Central memory CD8-positive, alpha-beta T cell (primary cell): ENCODE measurements around the gene ISL2.
"Not testable (repeated sequence)": the region's sequence is repeated elsewhere in the genome, so short reads cannot be mapped to it uniquely, and the experiment has no call there.

Experiments used
- ATAC-seq: fragments of 150-1000 bp; cut with Tn5 transposase; replicated peaks from 2 replicates; pipeline ENCODE4 v1.10.0; 2022; ENCODE audit warnings: mild to moderate bottlenecking, moderate FRiP score, moderate number of reproducible peaks; ENCODE audit not compliant: poor library complexity, severe bottlenecking; ENCODE audit errors: extremely low read depth
- DNase-seq, 2 donors: peaks; one replicate each; pipeline ENCODE4 v3.0.0; 2021; ENCODE audit warnings: low spot score in 2 of 2
- H3K27ac Mint-ChIP-seq: one replicate; pipeline ENCODE4 v1.8.0; 2022; ENCODE audit warnings: low read depth, mild to moderate bottlenecking, moderate library complexity, mixed read lengths
- H3K27me3 Mint-ChIP-seq: one replicate; pipeline ENCODE4 v1.8.0; 2022; ENCODE audit warnings: mixed read lengths
- H3K36me3 Mint-ChIP-seq: one replicate; pipeline ENCODE4 v1.8.0; 2022; ENCODE audit warnings: mild to moderate bottlenecking, moderate library complexity, mixed read lengths; ENCODE audit not compliant: insufficient read depth
- H3K4me1 Mint-ChIP-seq: one replicate; pipeline ENCODE4 v1.8.0; 2022; ENCODE audit warnings: mixed read lengths
- H3K4me3 Mint-ChIP-seq: one replicate; pipeline ENCODE4 v1.8.0; 2022; ENCODE audit warnings: mild to moderate bottlenecking, moderate library complexity, mixed read lengths
- H3K9me3 Mint-ChIP-seq: one replicate; pipeline ENCODE4 v1.8.0; 2022; ENCODE audit warnings: mixed read lengths

ISL2 gene

GRCh38 chr15:76312540-76313174 is 23.9 kb upstream of the ISL2 start:
- H3K4me1 Mint-ChIP-seq, result peaks cover 40% of the 10 kb centered on the region
- H3K9me3 Mint-ChIP-seq, result no peaks in the 10 kb centered on the region
- no peaks in the 10 kb centered on the region for H3K27me3 Mint-ChIP-seq
- ATAC-seq, result no peak
- DNase-seq, result no peak
- peak overlapping the region; percentile 90 for H3K27ac Mint-ChIP-seq
- H3K36me3 Mint-ChIP-seq, result peaks cover 11% of the 10 kb centered on the region
- peak overlapping the region; percentile 83 for H3K4me3 Mint-ChIP-seq

GRCh38 chr15:76313175-76313567 is 23.4 kb upstream of the ISL2 start:
- DNase-seq, H3K27me3 Mint-ChIP-seq, ATAC-seq, H3K27ac Mint-ChIP-seq, H3K9me3 Mint-ChIP-seq: not testable (repeated sequence)
- peak overlapping the region; percentile 83 for H3K4me3 Mint-ChIP-seq
- H3K36me3 Mint-ChIP-seq, result peaks cover 11% of the 10 kb centered on the region
- peaks cover 38% of the 10 kb centered on the region for H3K4me1 Mint-ChIP-seq

GRCh38 chr15:76313731-76314130 is 22.8 kb upstream of the ISL2 start:
- H3K36me3 Mint-ChIP-seq, result peaks cover 11% of the 10 kb centered on the region
- H3K9me3 Mint-ChIP-seq, result no peaks in the 10 kb centered on the region
- DNase-seq (no peak), ATAC-seq (no peak)
- H3K27ac Mint-ChIP-seq, result no peak overlapping the region
- H3K27me3 Mint-ChIP-seq, result no peaks in the 10 kb centered on the region
- H3K4me1 Mint-ChIP-seq, result peaks cover 33% of the 10 kb centered on the region
- no peak overlapping the region for H3K4me3 Mint-ChIP-seq

GRCh38 chr15:76320012-76320411 is 16.6 kb upstream of the ISL2 start:
- H3K4me1 Mint-ChIP-seq, result no peaks in the 10 kb centered on the region
- H3K9me3 Mint-ChIP-seq, result no peaks in the 10 kb centered on the region
- no peak overlapping the region for H3K4me3 Mint-ChIP-seq
- peaks cover 46% of the 10 kb centered on the region for H3K27me3 Mint-ChIP-seq
- no peak overlapping the region for H3K27ac Mint-ChIP-seq
- no peak for ATAC-seq
- no peaks in the 10 kb centered on the region for H3K36me3 Mint-ChIP-seq
- no peak for DNase-seq

- no peak for ATAC-seq
- no peak overlapping the region for H3K4me3 Mint-ChIP-seq
- no peaks in the 10 kb centered on the region for H3K9me3 Mint-ChIP-seq
Measured at GRCh38 chr15:76321171-76321570, 15.4 kb upstream of the ISL2 start.

GRCh38 chr15:76321602-76322001 is 15.0 kb upstream of the ISL2 start:
- Mint-ChIP-seq H3K4me1 (no peaks in the 10 kb centered on the region), H3K4me3 (no peak overlapping the region), H3K27me3 (peaks cover 61% of the 10 kb centered on the region), H3K36me3 (no peaks in the 10 kb centered on the region), H3K27ac (no peak overlapping the region), H3K9me3 (no peaks in the 10 kb centered on the region)
- DNase-seq, result no peak
- no peak for ATAC-seq

More at GRCh38 chr15:76321171-76321570, 15.4 kb upstream of the ISL2 start:
- Mint-ChIP-seq H3K36me3 (no peaks in the 10 kb centered on the region), H3K4me1 (no peaks in the 10 kb centered on the region), H3K27ac (no peak overlapping the region), H3K27me3 (peaks cover 57% of the 10 kb centered on the region)
- no peak for DNase-seq

- Mint-ChIP-seq H3K27me3 (peaks cover 79% of the 10 kb centered on the region), H3K9me3 (no peaks in the 10 kb centered on the region), H3K27ac (no peak overlapping the region), H3K36me3 (no peaks in the 10 kb centered on the region), H3K4me3 (no peak overlapping the region), H3K4me1 (no peaks in the 10 kb centered on the region)
- ATAC-seq (no peak), DNase-seq (no peak)
Measured at GRCh38 chr15:76324066-76324465, 12.5 kb upstream of the ISL2 start.

- ATAC-seq (no peak), DNase-seq (no peak)
- no peaks in the 10 kb centered on the region for H3K9me3 Mint-ChIP-seq
- H3K36me3 Mint-ChIP-seq, result no peaks in the 10 kb centered on the region
- no peak overlapping the region for H3K27ac Mint-ChIP-seq
- no peaks in the 10 kb centered on the region for H3K4me1 Mint-ChIP-seq
- peaks cover 79% of the 10 kb centered on the region for H3K27me3 Mint-ChIP-seq
- H3K4me3 Mint-ChIP-seq, result no peak overlapping the region
Measured at GRCh38 chr15:76325704-76326103, 10.9 kb upstream of the ISL2 start.

- no peak for ATAC-seq
Measured at GRCh38 chr15:76327191-76328105, 9.1 kb upstream of the ISL2 start.

GRCh38 chr15:76328106-76328696 is 8.4 kb upstream of the ISL2 start:
- Mint-ChIP-seq H3K9me3 (no peaks in the 10 kb centered on the region), H3K27me3 (peaks cover 58% of the 10 kb centered on the region), H3K27ac (no peak overlapping the region), H3K36me3 (no peaks in the 10 kb centered on the region), H3K4me1 (no peaks in the 10 kb centered on the region), H3K4me3 (no peak overlapping the region)
- no peak for DNase-seq
- ATAC-seq, result no peak

More at GRCh38 chr15:76327191-76328105, 9.1 kb upstream of the ISL2 start:
- no peaks in the 10 kb centered on the region for H3K9me3 Mint-ChIP-seq
- H3K27me3 Mint-ChIP-seq, result peaks cover 66% of the 10 kb centered on the region
- no peak for DNase-seq
- H3K4me1 Mint-ChIP-seq, result no peaks in the 10 kb centered on the region
- no peaks in the 10 kb centered on the region for H3K36me3 Mint-ChIP-seq
- H3K4me3 Mint-ChIP-seq, result no peak overlapping the region
- no peak overlapping the region for H3K27ac Mint-ChIP-seq

- Mint-ChIP-seq H3K4me3 (no peak overlapping the region), H3K4me1 (no peaks in the 10 kb centered on the region), H3K27ac (no peak overlapping the region), H3K36me3 (no peaks in the 10 kb centered on the region), H3K27me3 (peaks cover 58% of the 10 kb centered on the region), H3K9me3 (no peaks in the 10 kb centered on the region)
- no peak for ATAC-seq
- DNase-seq, result no peak
Measured at GRCh38 chr15:76328958-76329357, 7.6 kb upstream of the ISL2 start.

GRCh38 chr15:76330080-76330680 is 6.4 kb upstream of the ISL2 start:
- ATAC-seq (no peak), DNase-seq (no peak)
- Mint-ChIP-seq H3K27me3 (peaks cover 70% of the 10 kb centered on the region), H3K9me3 (no peaks in the 10 kb centered on the region), H3K4me3 (no peak overlapping the region), H3K36me3 (no peaks in the 10 kb centered on the region), H3K4me1 (no peaks in the 10 kb centered on the region), H3K27ac (no peak overlapping the region)
